ENCODE measurements around the gene NR6A1.

Gene NR6A1

GRCh38 chr9:124698265-124698664 lies 72.8 kb downstream of the NR6A1 start:
- Histone ChIP-seq H3K36me3 (ENCODE audit: control insufficient read depth in 2 of 2, insufficient read depth in 1 of 2, low read length in 2 of 2) (no peaks in the 10 kb centered on the region), H3K9me3 (ENCODE audit: control insufficient read depth, insufficient read depth, low read depth, low read length) (no peaks in the 10 kb centered on the region), H3K4me1 (ENCODE audit: control insufficient read depth, insufficient read depth, low read length) (peaks cover 22% of the 10 kb centered on the region), H3K27ac (ENCODE audit: extremely low read depth, low read depth, low read length) (no peak overlapping the region), H3K4me3 (ENCODE audit: low read depth, low read length) (no peak overlapping the region)
- ChIA-PET POLR2A (no interaction called here), CTCF (interaction anchor here (0.6 to 6.3 kb wide), 5 partner anchors 10 to 81 kb away, joined by 3 to 34 read pairs (median 3); no protein-coding TSS in a partner anchor)
- TF ChIP-seq MZF1 (tag by site-specific recombination; IDR thresholded peaks at IDR 0.05; ENCODE audit: borderline replicate concordance) = no peak
- TF ChIP-seq ZNF26 (tag by site-specific recombination; IDR thresholded peaks at IDR 0.05) = no peak
- TF ChIP-seq ZNF23 (tag by site-specific recombination; IDR thresholded peaks at IDR 0.05; ENCODE audit: borderline replicate concordance) = no peak
- TF ChIP-seq ZNF112 (tag by site-specific recombination; IDR thresholded peaks at IDR 0.05) = no peak
- no peak for TF ChIP-seq ZBTB7A (tag by site-specific recombination; IDR thresholded peaks at IDR 0.05; ENCODE audit: low read depth)
- TF ChIP-seq, protein P1, sequence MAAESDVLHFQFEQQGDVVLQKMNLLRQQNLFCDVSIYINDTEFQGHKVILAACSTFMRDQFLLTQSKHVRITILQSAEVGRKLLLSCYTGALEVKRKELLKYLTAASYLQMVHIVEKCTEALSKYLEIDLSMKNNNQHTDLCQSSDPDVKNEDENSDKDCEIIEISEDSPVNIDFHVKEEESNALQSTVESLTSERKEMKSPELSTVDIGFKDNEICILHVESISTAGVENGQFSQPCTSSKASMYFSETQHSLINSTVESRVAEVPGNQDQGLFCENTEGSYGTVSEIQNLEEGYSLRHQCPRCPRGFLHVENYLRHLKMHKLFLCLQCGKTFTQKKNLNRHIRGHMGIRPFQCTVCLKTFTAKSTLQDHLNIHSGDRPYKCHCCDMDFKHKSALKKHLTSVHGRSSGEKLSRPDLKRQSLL (tag by site-specific recombination; IDR thresholded peaks at IDR 0.05) = no peak
- no peak for TF ChIP-seq ZNF175 (tag by site-specific recombination; IDR thresholded peaks at IDR 0.05)

- Histone ChIP-seq H3K4me3 (ENCODE audit: low read depth, low read length) (no peak overlapping the region), H3K27ac (ENCODE audit: extremely low read depth, low read depth, low read length) (no peak overlapping the region), H3K9me3 (ENCODE audit: control insufficient read depth, insufficient read depth, low read depth, low read length) (no peaks in the 10 kb centered on the region), H3K4me1 (ENCODE audit: control insufficient read depth, insufficient read depth, low read length) (peaks cover 22% of the 10 kb centered on the region), H3K36me3 (ENCODE audit: control insufficient read depth in 2 of 2, insufficient read depth in 1 of 2, low read length in 2 of 2) (no peaks in the 10 kb centered on the region)
- TF ChIP-seq, protein P2, sequence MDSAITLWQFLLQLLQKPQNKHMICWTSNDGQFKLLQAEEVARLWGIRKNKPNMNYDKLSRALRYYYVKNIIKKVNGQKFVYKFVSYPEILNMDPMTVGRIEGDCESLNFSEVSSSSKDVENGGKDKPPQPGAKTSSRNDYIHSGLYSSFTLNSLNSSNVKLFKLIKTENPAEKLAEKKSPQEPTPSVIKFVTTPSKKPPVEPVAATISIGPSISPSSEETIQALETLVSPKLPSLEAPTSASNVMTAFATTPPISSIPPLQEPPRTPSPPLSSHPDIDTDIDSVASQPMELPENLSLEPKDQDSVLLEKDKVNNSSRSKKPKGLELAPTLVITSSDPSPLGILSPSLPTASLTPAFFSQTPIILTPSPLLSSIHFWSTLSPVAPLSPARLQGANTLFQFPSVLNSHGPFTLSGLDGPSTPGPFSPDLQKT (IDR thresholded peaks at IDR 0.05; ENCODE audit: borderline replicate concordance, low read depth, low read length) = no peak
- TF ChIP-seq ZNF366 (tag by site-specific recombination; conservative IDR thresholded peaks at IDR 0.05) (no peak), WT1 (tag by site-specific recombination; IDR thresholded peaks at IDR 0.05) (no peak), ZNF791 (tag by site-specific recombination; IDR thresholded peaks at IDR 0.05) (no peak), ZNF140 (tag by site-specific recombination; IDR thresholded peaks at IDR 0.05) (no peak), ZNF426 (tag by site-specific recombination; IDR thresholded peaks at IDR 0.05) (no peak), ZNF155 (tag by site-specific recombination; IDR thresholded peaks at IDR 0.05) (no peak), ZNF274 (IDR thresholded peaks at IDR 0.05; ENCODE audit: low read length) (no peak), ZNF274 (tag by site-specific recombination; IDR thresholded peaks at IDR 0.05; ENCODE audit: borderline replicate concordance) (no peak), MYNN (tag by site-specific recombination; IDR thresholded peaks at IDR 0.05; ENCODE audit: borderline replicate concordance) (no peak), ZBTB7A (tag by site-specific recombination; IDR thresholded peaks at IDR 0.05; ENCODE audit: low read depth) (no peak), ZNF639 (tag by site-specific recombination; IDR thresholded peaks at IDR 0.05) (no peak), ZNF214 (tag by site-specific recombination; IDR thresholded peaks at IDR 0.05; ENCODE audit: borderline replicate concordance) (no peak), TRIM28 (IDR thresholded peaks at IDR 0.05; ENCODE audit: borderline replicate concordance, low read length) (no peak), YY1 (tag by site-specific recombination; IDR thresholded peaks at IDR 0.05) (no peak)
- TF ChIP-seq, protein P3, sequence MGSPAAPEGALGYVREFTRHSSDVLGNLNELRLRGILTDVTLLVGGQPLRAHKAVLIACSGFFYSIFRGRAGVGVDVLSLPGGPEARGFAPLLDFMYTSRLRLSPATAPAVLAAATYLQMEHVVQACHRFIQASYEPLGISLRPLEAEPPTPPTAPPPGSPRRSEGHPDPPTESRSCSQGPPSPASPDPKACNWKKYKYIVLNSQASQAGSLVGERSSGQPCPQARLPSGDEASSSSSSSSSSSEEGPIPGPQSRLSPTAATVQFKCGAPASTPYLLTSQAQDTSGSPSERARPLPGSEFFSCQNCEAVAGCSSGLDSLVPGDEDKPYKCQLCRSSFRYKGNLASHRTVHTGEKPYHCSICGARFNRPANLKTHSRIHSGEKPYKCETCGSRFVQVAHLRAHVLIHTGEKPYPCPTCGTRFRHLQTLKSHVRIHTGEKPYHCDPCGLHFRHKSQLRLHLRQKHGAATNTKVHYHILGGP (tag by site-specific recombination; IDR thresholded peaks at IDR 0.05) = no peak
- ChIA-PET POLR2A (no interaction called here), CTCF (interaction anchor here (0.6 to 6.3 kb wide), 5 partner anchors 9 to 235 kb away, joined by 3 to 34 read pairs (median 4); no protein-coding TSS in a partner anchor)
Measured at GRCh38 chr9:124697326-124698200, 73.5 kb downstream of the NR6A1 start.

Measured in HEK293 (cell line).